SK-N-SH treated with all-trans-retinoic acid at 6 μM for 48 hours (cell line): Measurements from ENCODE around the gene OR10T2.

Experiments
- ARNTL ChIP-seq: fragments of 450-650 bp; formaldehyde crosslinking; IDR thresholded peaks from 2 replicates; pipeline ENCODE4 v1.5.0; 2020; ENCODE audit warnings: low read depth, mild to moderate bottlenecking, moderate library complexity, borderline replicate concordance
- CREB5 ChIP-seq: fragments of 250-450 bp; sonication (Bioruptor Pico); IDR thresholded peaks from 2 replicates; pipeline ENCODE4 v1.5.1; 2020; ENCODE audit warnings: low read depth, mild to moderate bottlenecking, moderate library complexity
- ESRRG ChIP-seq: fragments of 250-450 bp; sonication (Bioruptor Pico); IDR thresholded peaks from 2 replicates; pipeline ENCODE4 v1.6.1; 2021; ENCODE audit warnings: mild to moderate bottlenecking
- PATZ1 ChIP-seq: fragments of 250-450 bp; sonication (Bioruptor Pico); IDR thresholded peaks from 2 replicates; pipeline ENCODE4 v1.8.0; 2020; ENCODE audit warnings: mild to moderate bottlenecking, moderate library complexity, borderline replicate concordance
- RARB ChIP-seq: fragments of 250-450 bp; sonication (Bioruptor Pico); IDR thresholded peaks from 2 replicates; pipeline ENCODE4 v1.8.0; 2021; ENCODE audit warnings: mild to moderate bottlenecking, moderate library complexity
- TCF4 ChIP-seq: fragments of 250-450 bp; sonication (Bioruptor Pico); IDR thresholded peaks from 2 replicates; pipeline ENCODE4 v1.8.0; 2021; ENCODE audit warnings: mild to moderate bottlenecking, moderate library complexity, borderline replicate concordance
- ZC3H10 ChIP-seq: fragments of 250-450 bp; sonication (Bioruptor Pico); IDR thresholded peaks from 2 replicates; pipeline ENCODE4 v1.5.1; 2021; ENCODE audit warnings: mild to moderate bottlenecking, moderate library complexity
- ZFP30 ChIP-seq: fragments of 450-650 bp; formaldehyde crosslinking; IDR thresholded peaks from 2 replicates; pipeline ENCODE4 v1.5.0; 2022; ENCODE audit warnings: mild to moderate bottlenecking, moderate library complexity
- ZNF8 ChIP-seq: fragments of 450-650 bp; formaldehyde crosslinking; IDR thresholded peaks from 2 replicates; pipeline ENCODE4 v1.5.0; 2020; ENCODE audit warnings: mild to moderate bottlenecking, moderate library complexity

DNA sequence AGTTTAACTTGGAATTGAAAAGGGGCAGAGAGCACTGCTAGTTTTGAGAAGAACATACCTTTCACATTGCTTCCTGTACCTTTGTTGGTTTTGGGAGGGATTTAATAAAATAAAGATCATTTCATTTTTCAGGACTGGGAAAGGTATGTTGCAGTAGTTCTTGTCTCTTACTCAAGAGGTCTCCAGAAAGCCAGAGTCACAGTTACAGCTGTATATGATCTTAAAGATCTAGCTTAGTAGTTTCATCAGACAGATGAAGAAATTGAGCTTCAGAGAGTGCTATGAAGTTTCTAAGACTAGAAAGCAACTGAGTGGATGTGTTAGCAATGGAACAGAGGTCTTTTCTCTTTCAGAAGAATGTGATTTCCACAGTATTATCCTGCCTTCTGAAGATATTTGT lies 25.8 kb upstream of the OR10T2 start:
- TF ChIP-seq PATZ1 (CRISPR knock-in tag): no peak
- TF ChIP-seq ZFP30 (CRISPR knock-in tag): no peak
- TF ChIP-seq TCF4: no peak
- no peak for TF ChIP-seq CREB5 (CRISPR knock-in tag)
- no peak for TF ChIP-seq ZNF8 (CRISPR knock-in tag)
- no peak for TF ChIP-seq RARB
- no peak for TF ChIP-seq ZC3H10
- no peak for TF ChIP-seq ARNTL (CRISPR knock-in tag)
- no peak for TF ChIP-seq ESRRG
